ELF-1 (cell line): ENCODE results near the gene IFT57.
"Not testable (repeated sequence)": the region's sequence is repeated elsewhere in the genome, so short reads cannot be mapped to it uniquely, and the experiment has no call there.

Experiments used
- DNase-seq: peaks from one replicate; pipeline ENCODE4 v3.0.0-alpha.2; 2016; ENCODE audit warnings: low read depth, low spot score

The IFT57 gene

GRCh38 chr3:108159105-108159504 is 63.1 kb downstream of the IFT57 start:
- no peak for DNase-seq

- no peak for DNase-seq
Measured at GRCh38 chr3:108158251-108158650, 64.0 kb downstream of the IFT57 start.

GRCh38 chr3:108157273-108157672 is 65.0 kb downstream of the IFT57 start:
- no peak for DNase-seq

- DNase-seq, result no peak
Measured at GRCh38 chr3:108156312-108156853, 65.8 kb downstream of the IFT57 start.

- not testable (repeated sequence) for DNase-seq
Measured at GRCh38 chr3:108155642-108156041, 66.6 kb downstream of the IFT57 start.

- peak; percentile 61 for DNase-seq
Measured at GRCh38 chr3:108153451-108153981, 68.7 kb downstream of the IFT57 start.

DNA sequence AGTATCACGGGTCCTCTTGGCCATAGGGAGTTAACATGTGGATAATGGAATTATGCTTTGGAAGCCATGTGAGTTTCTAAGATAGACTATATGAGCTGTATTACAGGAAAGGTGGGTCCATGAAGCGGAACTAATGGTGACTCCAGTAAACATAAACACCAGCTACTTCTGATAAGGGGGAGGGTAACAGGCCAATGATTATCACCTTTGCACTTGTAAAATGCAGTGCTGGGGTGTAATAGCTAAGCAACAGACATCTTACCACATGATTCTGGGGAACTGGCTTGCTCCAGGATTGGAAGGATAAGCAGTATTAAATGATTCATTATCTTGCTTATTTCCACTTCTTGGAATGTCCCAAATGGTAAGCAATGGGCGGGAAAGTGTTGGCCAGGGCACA is 70.0 kb downstream of the IFT57 start:
- no peak for DNase-seq

GRCh38 chr3:108150200-108150599 is 72.0 kb downstream of the IFT57 start:
- DNase-seq, result no peak

GRCh38 chr3:108146139-108146538 is 76.1 kb downstream of the IFT57 start:
- no peak for DNase-seq

DNA sequence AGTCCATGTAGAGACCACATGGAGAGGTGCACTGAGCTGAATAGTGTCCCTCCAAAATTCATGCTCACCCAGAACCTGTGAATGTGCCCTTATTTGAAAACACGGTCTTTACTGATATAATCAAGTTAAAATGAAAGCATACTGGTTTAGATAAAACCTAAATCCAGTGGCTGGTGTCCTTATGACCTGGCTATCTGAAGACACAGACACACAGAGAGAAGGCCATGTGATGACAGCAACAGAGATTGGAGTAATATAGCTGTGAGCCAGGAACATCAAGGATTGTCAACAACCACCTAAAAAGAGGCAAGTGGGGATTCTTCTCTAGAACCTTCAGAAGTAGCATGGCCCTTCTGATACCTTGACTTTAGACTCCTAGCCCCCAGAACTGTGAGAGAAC is 76.6 kb downstream of the IFT57 start:
- DNase-seq, result no peak

DNA sequence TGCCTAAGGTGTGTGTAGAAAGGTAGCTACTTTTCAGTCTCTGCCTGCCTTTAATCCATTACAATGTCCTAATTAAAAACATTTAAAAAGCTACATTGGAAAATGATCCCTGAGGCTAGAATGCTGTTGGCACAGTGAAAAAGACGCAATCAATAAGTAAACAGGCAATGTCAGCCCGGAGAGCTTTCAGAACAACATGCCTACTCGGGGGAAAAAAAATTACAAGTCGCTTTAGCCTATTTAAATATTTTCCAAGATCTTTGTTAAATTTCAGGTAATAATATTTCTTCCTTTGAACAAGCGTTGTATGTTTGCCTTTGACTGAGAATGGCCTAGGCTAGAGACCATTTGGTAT is 84.8 kb downstream of the IFT57 start:
- DNase-seq, result no peak

DNA sequence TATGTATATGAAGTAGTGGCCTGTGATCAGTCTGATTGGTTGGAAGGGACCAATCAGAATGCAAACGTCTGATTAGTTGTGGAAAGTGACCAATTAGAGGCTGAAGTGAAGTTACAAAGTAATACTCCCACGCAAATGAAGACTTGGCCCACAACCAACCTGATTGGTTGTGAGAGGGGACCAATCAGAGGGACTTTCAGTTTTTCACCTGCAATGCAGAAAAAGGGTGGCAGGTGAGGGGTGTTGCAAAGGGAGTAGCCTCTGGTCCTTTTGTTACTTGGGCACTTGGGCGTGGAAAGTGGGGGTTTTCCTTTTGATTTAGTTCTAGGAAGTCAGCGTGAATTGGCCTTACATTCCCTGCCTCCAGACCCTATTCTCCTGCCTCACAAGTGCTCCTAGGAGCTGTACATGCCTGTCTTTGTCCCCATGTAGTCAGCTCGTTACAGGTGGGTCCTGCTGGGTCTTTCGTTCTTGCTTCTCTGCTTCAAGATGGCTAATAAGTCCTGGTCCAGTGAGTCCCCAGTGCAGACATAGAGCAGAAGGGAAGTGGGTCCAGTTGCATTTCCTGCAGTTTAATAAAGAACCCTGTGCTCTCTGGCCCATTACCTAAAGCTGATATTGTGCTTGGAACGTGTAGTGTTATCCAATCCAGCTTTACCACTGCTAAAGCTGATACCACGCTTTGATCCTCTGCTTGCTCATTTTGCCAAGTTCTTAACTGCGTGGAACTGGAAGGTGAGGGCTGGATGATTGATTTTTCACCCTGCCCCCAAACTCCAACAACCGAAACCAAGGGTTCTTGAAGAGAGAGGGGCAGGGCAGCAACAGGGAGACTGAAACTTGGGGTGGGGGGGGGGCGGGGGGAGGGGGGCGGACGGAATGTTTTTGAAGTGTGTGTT is 85.4 kb downstream of the IFT57 start:
- DNase-seq, result no peak

GRCh38 chr3:108134555-108134880 is 87.7 kb downstream of the IFT57 start:
- DNase-seq, result no peak

DNA sequence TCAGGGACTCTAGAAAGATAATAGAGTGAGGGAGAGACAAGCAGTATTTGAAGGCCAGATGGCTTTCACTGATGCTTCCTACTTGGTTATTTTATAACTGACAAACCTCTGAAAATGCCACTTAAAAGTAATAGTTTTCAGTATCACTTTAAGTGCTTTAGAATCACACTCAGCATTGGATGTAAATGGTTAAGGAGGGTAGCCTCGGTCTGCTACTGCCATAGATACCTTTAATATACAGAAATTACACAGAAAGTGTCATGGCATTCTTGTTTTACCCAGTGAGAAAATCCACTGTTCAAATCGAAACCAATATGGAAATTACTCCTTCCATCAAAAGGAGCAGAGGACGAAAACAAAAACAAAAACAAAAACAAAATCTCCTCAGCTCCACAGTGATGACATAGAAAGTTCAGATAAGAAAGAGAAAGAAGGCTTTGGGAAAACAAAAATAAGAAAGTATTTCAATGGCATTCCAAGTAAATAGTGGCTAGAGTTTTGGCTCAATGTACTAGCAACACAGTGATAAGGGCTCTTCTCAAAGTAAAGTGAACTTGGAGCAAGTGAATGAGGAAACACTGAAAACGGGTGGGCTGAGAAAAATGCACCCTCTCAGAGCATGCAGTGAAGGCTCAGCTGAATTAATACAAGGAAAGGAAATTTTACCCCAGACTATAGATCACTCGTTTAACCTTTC is 88.2 kb downstream of the IFT57 start:
- no peak for DNase-seq

GRCh38 chr3:108133048-108133369 is 89.2 kb downstream of the IFT57 start:
- no peak for DNase-seq

DNA sequence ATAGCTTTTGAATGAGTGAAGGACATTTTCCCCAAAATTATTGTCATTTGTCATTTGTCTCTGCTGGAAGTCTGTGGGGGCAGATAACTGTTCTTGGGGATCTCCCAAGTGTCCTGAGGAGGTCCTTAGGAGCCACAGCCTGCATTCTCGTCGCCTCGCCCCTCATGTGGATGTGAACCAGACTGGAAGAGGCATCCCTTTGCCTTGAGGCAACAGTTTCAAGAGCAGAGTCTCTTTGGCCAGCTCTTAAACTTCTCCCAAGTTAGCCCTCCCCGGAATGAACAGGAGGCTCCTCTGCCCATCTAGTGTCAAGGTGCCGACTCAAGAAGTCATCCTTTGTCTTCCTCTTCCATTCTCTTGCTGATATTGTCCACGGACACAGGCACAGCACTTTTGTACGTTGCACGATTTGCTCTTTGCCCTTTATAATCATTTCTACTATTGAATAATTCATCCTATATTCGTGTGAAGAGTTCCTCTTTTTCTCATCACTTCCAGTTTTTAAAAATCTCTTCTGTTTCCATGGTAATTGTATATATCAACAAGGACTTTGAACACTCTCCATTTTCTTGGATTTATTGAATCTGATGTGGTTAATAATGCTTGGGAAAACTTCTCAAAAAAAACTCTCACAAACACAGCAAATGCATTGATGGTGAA is 90.6 kb downstream of the IFT57 start:
- DNase-seq, result no peak

DNA sequence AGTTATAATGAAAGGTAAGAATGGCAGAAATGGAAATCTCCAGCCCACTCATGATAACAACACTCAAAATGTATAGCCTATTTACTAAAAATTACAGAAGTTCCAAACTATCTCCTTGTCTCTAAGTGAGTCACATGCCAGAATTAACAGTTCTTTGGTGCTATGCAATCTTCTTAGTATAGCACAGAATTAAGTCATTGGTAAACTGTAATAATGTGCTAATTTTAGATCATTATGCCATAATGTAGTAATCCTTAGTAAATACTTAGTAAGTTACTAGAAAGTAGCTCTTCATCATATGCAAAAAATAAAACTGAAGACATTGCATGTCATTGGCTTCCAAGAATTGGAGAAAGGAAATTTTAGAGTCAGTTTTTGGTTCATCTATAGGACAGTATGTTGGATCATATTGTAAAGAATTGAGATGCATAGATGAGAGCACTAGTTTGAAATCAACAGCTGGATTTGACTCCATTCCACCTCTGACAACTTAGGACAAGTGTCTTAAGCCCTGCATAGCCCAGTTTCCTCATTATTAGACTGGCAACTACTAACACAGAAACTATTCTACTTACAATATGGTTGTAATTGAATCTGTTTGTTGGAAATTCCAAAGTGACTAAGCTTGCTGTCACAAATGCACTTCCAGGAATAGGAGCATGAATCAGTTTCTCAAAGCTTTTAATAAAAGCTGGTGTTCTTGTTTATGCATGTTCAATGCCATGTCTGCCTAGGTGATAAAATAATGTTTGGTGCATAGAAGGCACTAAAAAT is 91.3 kb downstream of the IFT57 start:
- no peak for DNase-seq

DNA sequence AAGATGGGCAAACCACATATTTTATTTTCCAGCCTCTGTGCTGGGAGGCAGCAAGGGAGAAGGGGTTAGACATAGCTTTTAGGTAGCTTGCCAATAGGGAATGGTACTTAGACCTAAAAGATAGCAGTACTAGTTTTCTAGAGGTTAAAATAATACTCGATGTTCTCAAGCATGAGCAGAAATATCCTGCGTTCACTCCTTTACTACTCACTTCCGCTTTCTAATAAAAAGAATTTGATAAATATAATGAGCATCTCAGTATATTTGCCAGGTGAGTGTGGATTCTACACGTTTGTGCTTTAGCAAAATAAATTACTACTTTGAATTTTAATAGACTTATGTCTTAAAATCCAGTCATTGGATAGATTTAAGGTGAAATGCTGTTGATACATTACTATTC is 92.0 kb downstream of the IFT57 start:
- DNase-seq, result no peak

GRCh38 chr3:108127301-108127988 is 94.8 kb downstream of the IFT57 start:
- DNase-seq, result no peak

DNA sequence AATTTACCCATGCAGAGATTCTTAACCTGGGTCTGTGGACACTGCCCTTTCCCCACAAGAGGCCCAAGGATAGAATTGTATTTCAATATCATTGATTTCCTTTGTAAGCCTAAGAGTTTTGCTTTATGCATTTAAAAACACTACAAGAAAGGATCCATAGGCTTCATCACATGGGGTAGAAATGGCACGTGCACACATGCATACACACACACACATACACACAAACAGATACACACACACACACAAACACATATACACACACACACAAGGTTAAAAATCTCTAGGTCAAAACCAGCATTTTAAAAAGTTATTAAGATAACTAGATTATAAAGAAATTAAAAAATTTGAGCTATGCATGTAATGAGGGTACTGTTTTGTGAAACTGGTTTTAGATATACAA is 95.9 kb downstream of the IFT57 start:
- DNase-seq, result no peak

DNA sequence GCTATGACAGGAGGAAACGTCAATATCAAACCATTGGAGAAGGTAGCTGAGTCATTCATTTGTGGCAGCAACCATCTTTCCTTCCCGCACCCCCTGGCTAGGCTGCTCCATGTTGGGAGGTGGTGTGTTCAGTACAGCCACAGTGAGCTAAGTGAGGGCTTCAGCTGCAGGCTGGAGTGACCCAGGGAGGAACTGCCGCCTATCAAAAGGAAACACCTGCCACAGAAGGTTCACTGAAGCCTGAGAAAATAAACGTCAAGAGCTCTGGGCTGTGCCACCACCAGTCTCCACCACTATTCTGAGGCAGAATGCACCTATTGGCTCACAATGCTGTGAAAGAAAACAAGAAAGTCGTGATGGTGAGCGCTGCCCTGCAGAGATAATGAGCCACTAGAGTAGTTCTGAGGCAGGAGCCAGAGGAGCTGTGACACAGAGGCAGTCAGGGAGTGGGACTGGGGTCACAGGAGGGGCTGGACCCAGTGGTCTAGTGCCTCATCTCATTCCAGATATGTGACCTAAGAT is 96.6 kb downstream of the IFT57 start:
- DNase-seq, result no peak
